Keratinocyte (primary cell): ENCODE results near the gene HMG20A. TPM values are rescaled to one million over a fixed set of nuclear protein-coding genes. Genes with fewer than 3 reads are reported as not detected.

Experiments
- DNase-seq: peaks from one replicate; pipeline ENCODE4 v3.0.0-alpha.2; 2011; ENCODE audit warnings: low read depth, missing footprints, low spot score
- FAIRE-seq: peaks from 2 replicates; lab custom pipeline; 2011; peaks lifted over from hg19 to GRCh38; lab: Jason Lieb, UNC
- H2AFZ ChIP-seq: 2 replicates; pipeline ENCODE4 v1.6.0; 2012; ENCODE audit warnings: low read length, control low read depth, inconsistent platforms; ENCODE audit not compliant: control insufficient read depth
- H3K27ac ChIP-seq: 2 replicates; pipeline ENCODE4 v1.5.1; 2011; ENCODE audit warnings: low read length; ENCODE audit not compliant: control insufficient read depth, insufficient read depth
- H3K27me3 ChIP-seq: 3 replicates; pipeline ENCODE4 v1.6.0; 2011; ENCODE audit warnings: low read length; ENCODE audit not compliant: control insufficient read depth, insufficient read depth; ENCODE audit errors: extremely low read depth
- H3K36me3 ChIP-seq, 2 experiments: 2 replicates in 1 of 2; 3 replicates in 1 of 2; pipeline ENCODE4 v1.5.1; 2011; ENCODE audit warnings: low read length in 2 of 2, mild to moderate bottlenecking in 1 of 2; ENCODE audit not compliant: control insufficient read depth in 2 of 2, insufficient read depth in 2 of 2; ENCODE audit errors: extremely low read depth in 1 of 2
- H3K4me1 ChIP-seq: 3 replicates; pipeline ENCODE4 v1.5.1; 2011; ENCODE audit warnings: low read length; ENCODE audit not compliant: control insufficient read depth, insufficient read depth; ENCODE audit errors: extremely low read depth
- H3K4me2 ChIP-seq: 3 replicates; pipeline ENCODE4 v1.6.0; 2011; ENCODE audit warnings: low read depth, low read length; ENCODE audit not compliant: control insufficient read depth, insufficient read depth; ENCODE audit errors: extremely low read depth
- H3K4me3 ChIP-seq, 3 experiments: fragments of 200-600 bp in 1 of 3; sonication (generic) in 1 of 3; 2 replicates in 2 of 3; 3 replicates in 1 of 3; pipeline ENCODE4 v1.5.1; 2011 to 2016; ENCODE audit warnings: low read length in 3 of 3, mild to moderate bottlenecking in 3 of 3, control low read depth in 2 of 3, inconsistent platforms in 1 of 3, low read depth in 1 of 3, mixed read lengths in 1 of 3, mixed run types in 1 of 3, moderate library complexity in 1 of 3; ENCODE audit not compliant: control insufficient read depth in 2 of 3, insufficient read depth in 2 of 3; ENCODE audit errors: extremely low read depth in 1 of 3
- H3K79me2 ChIP-seq: 2 replicates; pipeline ENCODE4 v1.6.0; 2012; ENCODE audit warnings: low read length; ENCODE audit not compliant: control insufficient read depth, insufficient read depth
- H3K9ac ChIP-seq: 3 replicates; pipeline ENCODE4 v1.6.0; 2011; ENCODE audit warnings: low read length; ENCODE audit not compliant: control insufficient read depth, insufficient read depth; ENCODE audit errors: extremely low read depth
- H3K9me1 ChIP-seq: 3 replicates; pipeline ENCODE4 v1.6.0; 2011; ENCODE audit warnings: low read length; ENCODE audit not compliant: control insufficient read depth, insufficient read depth; ENCODE audit errors: extremely low read depth
- H3K9me3 ChIP-seq: 2 replicates; pipeline ENCODE4 v1.5.1; 2012; ENCODE audit warnings: low read depth, low read length; ENCODE audit not compliant: control insufficient read depth
- H4K20me1 ChIP-seq: 3 replicates; pipeline ENCODE4 v1.6.0; 2011; ENCODE audit warnings: low read length; ENCODE audit not compliant: control insufficient read depth, insufficient read depth; ENCODE audit errors: extremely low read depth
- CTCF ChIP-seq, 3 experiments: IDR thresholded peaks in 1 of 3; conservative IDR thresholded peaks in 1 of 3; optimal IDR thresholded peaks in 1 of 3; 2 replicates in 2 of 3; 3 replicates in 1 of 3; pipeline versions ENCODE3 to v1.5.1; 2011; ENCODE audit warnings: low read length in 3 of 3, mild to moderate bottlenecking in 3 of 3, moderate library complexity in 2 of 3, control low read depth in 1 of 3, inconsistent platforms in 1 of 3; ENCODE audit not compliant: insufficient read depth in 2 of 3; ENCODE audit errors: extremely low read depth in 1 of 3
- EZH2 ChIP-seq: IDR thresholded peaks from one replicate; pipeline ENCODE4 v1.6.1; 2012; ENCODE audit warnings: inconsistent platforms, mild to moderate bottlenecking, low read length, moderate library complexity
- dilution Hi-C: fragments of 300-500 bp; cut with MboI; formaldehyde crosslinking; loops from one replicate; pipeline ENCODE4 v1.7.0; 2020; ENCODE audit warnings: low sequenced_read_pairs; ENCODE audit not compliant: extremely low pct_ligation_motif_present
- polyA plus RNA-seq, 5 experiments: library from polyadenylated mRNA; depleted of rRNA in 3 of 5; stranded (reverse) in 3 of 5; stranded (forward) in 1 of 5; unstranded in 1 of 5; fragments of >200 nt; gene quantifications; 1 replicate in 1 of 5; 2 replicates in 3 of 5; 3 replicates in 1 of 5; pipeline versions ENCODE4 v1.2.1 to v1.2.3, GENCODE V29; 2011 to 2012; ENCODE audit warnings: missing spikeins in 2 of 5, low read depth in 1 of 5, low replicate concordance in 1 of 5

HMG20A gene
- polyA plus RNA-seq, 1 donor (not counting 4 experiments of a cell fraction or from before 2014, with no cell fraction given) = 44.6 TPM

GRCh38 chr15:77532067-77532710 is 111.5 kb downstream of the HMG20A start:
- FAIRE-seq = no peak
- dilution Hi-C loops = no loop called here
- Histone ChIP-seq H3K27ac (no peak overlapping the region), H3K4me1 (peaks cover 2% of the 10 kb centered on the region), H3K4me2 (no peak overlapping the region), H2AFZ (no peak overlapping the region), H3K79me2 (no peaks in the 10 kb centered on the region), H3K36me3 (no peaks in the 10 kb centered on the region), H3K9ac (no peak overlapping the region), H3K27me3 (peaks cover 9% of the 10 kb centered on the region), H3K9me1 (no peaks in the 10 kb centered on the region), H3K9me3 (no peaks in the 10 kb centered on the region), H4K20me1 (no peaks in the 10 kb centered on the region), H3K4me3 (no peak overlapping the region)
- no peak for TF ChIP-seq CTCF (optimal IDR thresholded peaks at IDR 0.05 in 1 of 3, IDR thresholded peaks at IDR 0.05 in 1 of 3, conservative IDR thresholded peaks at IDR 0.05 in 1 of 3; ENCODE audit: extremely low read depth in 1 of 3, insufficient read depth in 2 of 3, low read length in 3 of 3)
- no peak for TF ChIP-seq EZH2
- DNase-seq = no peak

GRCh38 chr15:77532846-77533245 is 112.2 kb downstream of the HMG20A start:
- H3K9me3 ChIP-seq = no peaks in the 10 kb centered on the region
- dilution Hi-C loops = no loop called here
- H3K4me2 ChIP-seq = no peak overlapping the region
- no peak for DNase-seq
- no peaks in the 10 kb centered on the region for H4K20me1 ChIP-seq
- H3K36me3 ChIP-seq = no peaks in the 10 kb centered on the region
- no peaks in the 10 kb centered on the region for H3K79me2 ChIP-seq
- peaks cover 9% of the 10 kb centered on the region for H3K27me3 ChIP-seq
- no peak overlapping the region for H3K4me3 ChIP-seq
- no peaks in the 10 kb centered on the region for H3K4me1 ChIP-seq
- H2AFZ ChIP-seq = no peak overlapping the region
- TF ChIP-seq CTCF (optimal IDR thresholded peaks at IDR 0.05 in 1 of 3, IDR thresholded peaks at IDR 0.05 in 1 of 3, conservative IDR thresholded peaks at IDR 0.05 in 1 of 3; ENCODE audit: extremely low read depth in 1 of 3, insufficient read depth in 2 of 3, low read length in 3 of 3) = no peak
- no peak for TF ChIP-seq EZH2
- H3K9ac ChIP-seq = no peak overlapping the region
- no peak overlapping the region for H3K27ac ChIP-seq
- no peaks in the 10 kb centered on the region for H3K9me1 ChIP-seq
- no peak for FAIRE-seq
